SW 1271 (cell line): ENCODE results near the gene PMFBP1.

Source experiments
- DNase-seq, 2 experiments: peaks; one replicate each; lab custom pipeline; 2025; lab: John Stamatoyannopoulos, UW

PMFBP1 gene, protein sequence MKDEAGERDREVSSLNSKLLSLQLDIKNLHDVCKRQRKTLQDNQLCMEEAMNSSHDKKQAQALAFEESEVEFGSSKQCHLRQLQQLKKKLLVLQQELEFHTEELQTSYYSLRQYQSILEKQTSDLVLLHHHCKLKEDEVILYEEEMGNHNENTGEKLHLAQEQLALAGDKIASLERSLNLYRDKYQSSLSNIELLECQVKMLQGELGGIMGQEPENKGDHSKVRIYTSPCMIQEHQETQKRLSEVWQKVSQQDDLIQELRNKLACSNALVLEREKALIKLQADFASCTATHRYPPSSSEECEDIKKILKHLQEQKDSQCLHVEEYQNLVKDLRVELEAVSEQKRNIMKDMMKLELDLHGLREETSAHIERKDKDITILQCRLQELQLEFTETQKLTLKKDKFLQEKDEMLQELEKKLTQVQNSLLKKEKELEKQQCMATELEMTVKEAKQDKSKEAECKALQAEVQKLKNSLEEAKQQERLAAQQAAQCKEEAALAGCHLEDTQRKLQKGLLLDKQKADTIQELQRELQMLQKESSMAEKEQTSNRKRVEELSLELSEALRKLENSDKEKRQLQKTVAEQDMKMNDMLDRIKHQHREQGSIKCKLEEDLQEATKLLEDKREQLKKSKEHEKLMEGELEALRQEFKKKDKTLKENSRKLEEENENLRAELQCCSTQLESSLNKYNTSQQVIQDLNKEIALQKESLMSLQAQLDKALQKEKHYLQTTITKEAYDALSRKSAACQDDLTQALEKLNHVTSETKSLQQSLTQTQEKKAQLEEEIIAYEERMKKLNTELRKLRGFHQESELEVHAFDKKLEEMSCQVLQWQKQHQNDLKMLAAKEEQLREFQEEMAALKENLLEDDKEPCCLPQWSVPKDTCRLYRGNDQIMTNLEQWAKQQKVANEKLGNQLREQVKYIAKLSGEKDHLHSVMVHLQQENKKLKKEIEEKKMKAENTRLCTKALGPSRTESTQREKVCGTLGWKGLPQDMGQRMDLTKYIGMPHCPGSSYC

DNA sequence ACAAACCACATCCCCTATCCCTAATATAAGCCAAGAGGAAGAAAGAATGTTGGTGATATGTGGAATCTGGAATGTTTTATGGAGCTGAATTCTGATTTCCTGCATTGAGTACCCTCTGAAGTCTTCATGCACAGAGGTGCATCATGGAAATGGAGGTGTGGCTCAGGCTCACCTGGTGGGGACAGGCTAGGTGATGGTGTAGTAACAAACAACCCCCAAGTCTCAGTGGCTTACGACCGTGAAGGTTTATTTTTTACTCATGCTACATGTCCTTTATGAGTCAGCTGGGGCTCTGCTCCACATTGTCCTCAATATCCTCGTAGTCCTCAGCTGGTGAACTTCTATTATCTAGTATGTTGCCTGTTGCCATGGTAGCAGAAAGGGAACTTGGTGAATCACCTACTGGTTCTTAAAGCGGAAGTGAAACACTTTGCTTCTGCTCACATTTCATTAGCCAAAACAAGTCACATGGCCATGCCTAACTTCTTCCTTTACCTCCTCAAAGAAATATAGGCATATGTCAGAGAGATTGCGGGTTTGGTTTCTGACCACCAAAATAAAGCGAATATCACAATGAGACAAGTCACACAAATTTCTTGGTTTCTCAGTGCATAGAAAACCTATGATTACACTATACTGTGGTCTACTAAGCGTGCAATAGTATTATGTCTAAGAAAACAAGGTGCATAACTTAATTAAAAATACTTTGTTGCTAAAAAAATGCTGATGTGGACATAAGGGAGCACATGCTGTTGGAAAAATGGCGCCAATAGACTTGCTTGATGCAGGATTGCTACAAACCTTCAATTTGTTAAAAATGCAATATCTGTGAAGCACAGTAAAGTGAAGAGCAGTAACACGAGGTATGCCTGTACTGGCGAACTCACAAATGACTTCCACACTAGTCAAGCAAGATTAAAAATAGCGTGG lies at the start of gene PMFBP1:
Gene PMFBP1, minus strand, starts transcription at position 51 of the 930 bp plus-strand sequence. CDS start 947 bp downstream, outside the sequence.
- DNase-seq, result no peak

DNA sequence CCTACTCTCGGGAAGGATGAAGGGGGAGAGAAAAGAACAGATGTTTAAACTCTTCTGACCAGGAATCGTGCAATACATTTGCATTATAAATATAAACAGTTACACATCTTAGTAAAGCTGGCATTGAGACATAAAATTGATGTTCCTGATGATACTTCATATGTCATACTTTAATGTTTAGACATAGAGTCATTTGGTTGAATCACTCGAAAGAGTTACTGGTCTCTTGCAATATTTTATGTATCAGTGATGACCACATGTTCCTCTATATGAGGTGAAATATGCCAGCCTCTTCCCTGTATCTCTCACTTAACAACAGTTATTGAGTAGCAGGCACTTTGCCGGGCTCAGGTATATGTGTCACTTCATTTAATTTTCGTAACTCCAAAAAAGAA lies 49.7 kb upstream of the PMFBP1 start:
- DNase-seq, result no peak

DNA sequence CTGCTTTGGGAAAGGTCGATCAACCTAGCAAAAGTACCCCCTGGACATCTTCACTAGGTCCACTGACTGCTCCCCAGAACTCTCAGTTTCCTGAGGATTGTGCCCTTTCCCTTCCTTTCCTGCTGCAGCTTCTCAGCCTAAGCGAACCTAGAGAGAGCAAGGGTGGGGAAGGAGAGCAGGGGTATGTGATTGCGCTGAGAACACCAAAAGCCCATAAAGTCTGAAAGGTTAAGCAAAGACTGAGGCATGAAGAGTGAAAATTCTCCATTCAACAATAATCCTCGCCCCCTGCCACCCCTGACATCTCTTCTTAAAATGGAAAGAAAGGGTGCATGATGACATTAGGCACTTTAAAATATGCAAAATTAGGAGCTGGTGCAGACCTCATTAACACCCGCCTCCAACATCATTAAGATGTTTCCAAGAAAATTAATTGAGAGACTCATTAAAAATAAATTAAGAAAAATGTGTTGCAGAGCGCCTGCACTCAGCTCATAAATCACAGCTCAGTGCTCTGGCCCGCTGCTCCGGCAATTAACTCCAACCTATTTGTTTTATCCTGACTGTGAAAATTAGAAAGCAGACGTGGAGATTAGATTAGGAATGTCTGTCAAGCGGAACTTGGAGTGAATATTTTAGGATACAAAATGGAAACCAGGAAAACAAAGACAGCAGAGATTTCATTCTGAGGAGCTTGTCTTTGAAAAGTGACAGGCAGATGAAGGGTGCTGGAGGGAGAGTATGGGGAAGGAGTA lies 49.1 kb upstream of the PMFBP1 start:
- DNase-seq, result no peak

DNA sequence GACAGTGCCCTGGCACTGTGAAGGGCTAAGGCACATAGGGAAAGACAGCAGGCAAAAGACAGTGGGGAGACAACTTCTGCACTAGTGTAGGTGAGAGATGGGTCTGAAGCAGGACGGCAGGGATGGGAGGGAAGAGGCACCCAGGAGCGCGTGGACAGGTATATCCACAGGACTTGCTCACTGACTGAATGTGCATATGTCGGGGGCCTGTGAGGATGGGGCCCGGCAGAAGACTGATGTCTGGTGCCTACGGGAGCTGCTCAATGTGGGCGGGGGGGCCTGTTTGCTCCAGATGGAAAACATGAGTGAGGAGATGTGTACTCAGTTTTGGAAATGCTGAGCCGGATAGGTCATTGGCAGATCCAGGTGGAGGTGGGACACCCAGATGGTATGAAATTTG lies 47.3 kb upstream of the PMFBP1 start:
- DNase-seq, result no peak

DNA sequence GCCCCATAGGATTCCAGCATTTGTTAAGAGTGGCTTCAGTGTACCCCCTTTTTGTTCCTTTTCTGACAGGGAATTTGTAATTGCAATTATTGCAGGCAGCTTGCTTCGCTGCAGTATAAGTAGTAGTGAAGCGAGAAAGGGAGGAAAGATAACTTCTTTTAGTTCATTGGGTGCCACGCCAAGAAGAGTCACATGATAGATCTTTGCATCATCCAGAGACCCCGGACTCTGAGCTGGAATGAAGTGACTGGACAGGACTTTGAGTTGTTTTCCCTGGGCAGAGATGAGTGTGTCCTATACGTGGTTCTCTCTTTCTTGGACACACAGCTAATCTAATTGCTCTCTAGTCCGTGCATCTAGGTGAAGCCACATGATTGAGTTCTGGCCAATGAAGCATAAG lies 44.8 kb upstream of the PMFBP1 start:
- no peak for DNase-seq

DNA sequence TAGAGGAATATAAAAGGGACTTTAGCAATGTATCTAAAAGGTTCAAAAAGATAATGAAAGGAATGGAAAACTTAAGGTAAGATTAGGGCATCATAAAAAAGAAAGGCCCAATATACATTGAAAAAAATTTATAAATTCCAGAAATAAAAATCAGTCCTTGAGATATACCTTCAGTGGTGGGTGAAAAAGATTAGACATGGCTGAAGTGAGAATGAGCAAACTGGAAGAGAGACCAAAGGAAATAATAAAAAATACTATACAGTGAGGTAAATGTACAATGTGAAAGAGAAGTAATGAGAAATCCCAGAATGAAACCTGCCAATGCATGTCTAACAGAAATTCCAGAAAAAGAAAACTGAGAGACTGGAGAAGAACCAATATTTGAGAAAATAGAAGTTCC lies 42.9 kb upstream of the PMFBP1 start:
- DNase-seq, result no peak

DNA sequence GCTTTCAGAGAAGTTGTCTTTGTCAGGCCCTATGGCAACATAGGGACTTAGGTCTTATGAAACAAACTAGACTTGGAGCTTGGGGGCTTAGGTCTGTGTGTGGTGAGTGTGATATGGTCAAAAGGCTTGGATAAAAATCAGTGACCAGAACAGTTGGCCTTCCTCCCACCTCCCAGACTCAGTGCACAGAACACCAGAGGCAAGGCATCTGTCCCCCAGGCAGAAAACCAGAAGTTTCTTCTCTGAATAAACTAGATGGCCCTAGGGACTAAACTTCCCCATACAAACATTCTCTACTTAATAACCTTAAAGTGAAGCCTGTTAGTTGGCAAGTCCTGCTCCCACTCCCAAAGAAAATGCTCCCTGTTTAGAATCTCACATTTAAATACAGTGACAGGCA lies 39.2 kb upstream of the PMFBP1 start:
- DNase-seq, result no peak

DNA sequence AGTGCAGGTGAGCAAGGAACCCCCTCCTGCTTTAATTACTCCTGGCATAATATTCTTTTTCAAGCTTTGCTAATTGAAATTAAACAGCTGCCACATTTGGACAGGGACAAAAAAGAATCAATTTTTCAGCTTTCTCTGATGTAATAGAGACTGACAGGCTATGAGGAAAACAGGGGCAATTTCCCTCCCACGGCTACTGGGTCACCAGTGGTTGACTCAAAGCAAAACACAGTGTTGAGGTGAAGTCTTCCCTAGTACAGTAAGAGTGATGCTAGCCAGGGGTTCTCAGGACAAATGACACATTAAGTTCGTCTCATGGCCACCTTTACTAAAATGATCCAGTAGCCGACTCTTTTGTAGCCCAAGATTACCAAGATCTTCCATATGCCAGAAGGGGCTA lies 38.6 kb upstream of the PMFBP1 start:
- no peak for DNase-seq

DNA sequence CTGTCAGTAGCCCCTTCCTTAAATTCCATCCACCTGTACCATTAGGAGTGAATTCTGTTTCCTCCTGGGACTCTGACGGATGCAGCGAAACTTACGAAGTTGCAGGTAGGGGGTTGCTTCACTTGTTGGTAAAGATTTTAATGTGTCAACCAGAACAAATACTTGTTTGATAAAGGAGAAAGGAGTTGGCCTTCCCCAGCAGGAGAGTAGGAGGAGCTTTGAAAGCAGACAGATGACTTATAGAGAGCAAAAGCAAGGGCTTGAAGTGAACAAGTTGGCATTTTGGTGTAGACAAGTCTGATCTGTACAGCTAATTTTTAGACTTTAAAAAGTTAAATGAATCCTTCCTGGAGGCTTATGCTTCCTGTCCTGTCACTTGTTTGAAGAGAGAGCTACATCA lies 38.1 kb upstream of the PMFBP1 start:
- no peak for DNase-seq

DNA sequence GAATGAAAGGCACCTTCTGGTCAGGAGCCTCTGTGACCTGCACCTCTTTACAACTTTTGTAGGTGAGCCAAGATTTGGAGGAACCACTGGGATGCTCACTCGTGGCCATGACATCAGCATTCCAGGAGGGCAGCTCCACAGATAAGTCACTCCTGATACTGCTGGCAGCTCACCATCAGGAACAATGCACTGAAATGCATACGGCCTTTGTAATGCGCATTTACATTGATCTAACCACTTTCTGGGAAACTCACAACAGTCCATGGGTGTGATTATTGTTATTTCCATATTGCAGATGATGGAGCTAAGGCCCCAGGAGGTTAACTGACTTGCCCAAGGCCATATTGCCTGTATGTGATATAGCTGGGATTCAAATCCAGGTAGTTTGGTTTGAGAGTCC lies 34.3 kb upstream of the PMFBP1 start:
- no peak for DNase-seq

DNA sequence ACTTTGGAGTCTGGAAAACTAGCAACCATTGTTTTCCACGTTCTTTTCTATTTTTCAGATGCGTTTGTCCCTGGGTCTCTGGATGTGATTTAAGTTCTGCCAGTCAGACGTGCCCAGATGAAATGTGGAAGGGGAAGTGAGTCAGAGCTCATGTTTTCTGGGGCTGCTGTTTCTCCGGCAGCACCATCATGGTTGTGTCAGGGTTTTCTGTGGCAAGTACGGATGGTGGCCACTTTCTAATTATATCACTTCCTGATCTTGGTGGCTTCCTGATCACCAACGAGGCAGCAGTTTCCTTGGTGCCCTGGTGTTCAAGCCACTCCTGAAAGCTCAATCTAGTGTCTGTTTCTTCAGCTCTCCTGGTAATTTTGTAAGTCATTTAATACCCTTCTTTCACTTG lies 31.4 kb upstream of the PMFBP1 start:
- no peak for DNase-seq

DNA sequence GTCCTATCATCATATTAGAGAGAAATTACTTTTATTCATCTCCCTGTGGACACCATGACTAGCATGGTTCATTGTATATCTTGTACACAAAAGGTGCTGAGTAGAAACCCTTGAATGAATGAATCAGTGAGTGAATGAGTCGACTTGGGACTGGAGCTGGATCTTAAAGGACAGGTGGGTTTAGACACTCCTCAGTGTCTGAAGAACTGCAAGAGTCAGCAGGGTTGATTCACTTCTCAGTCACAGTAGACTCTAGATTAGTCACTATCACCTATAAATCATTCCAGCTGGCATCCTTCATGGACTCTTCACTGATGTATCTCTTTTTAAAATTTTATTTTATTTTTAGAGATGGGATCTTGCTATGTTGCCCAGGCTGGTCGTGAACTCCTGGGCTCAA lies 30.1 kb upstream of the PMFBP1 start:
- DNase-seq, result no peak

DNA sequence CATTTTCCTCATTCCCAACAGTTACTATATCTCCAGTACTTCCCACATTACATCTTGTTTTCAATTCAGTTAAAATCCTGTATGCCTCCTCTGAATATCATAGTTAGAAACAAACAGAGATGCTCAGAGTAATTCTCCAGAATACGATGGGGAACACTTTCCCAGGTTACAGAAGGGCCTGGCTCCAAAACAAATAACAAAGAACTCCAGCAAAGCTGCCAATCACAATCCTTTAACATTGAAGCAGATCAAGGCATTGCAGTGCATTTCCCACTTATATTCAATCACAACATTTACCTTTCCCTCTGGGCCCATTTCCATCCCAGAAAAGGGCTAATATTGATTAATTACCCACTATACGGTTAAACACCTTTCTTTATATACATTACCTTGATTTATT lies 29.4 kb upstream of the PMFBP1 start:
- no peak for DNase-seq

DNA sequence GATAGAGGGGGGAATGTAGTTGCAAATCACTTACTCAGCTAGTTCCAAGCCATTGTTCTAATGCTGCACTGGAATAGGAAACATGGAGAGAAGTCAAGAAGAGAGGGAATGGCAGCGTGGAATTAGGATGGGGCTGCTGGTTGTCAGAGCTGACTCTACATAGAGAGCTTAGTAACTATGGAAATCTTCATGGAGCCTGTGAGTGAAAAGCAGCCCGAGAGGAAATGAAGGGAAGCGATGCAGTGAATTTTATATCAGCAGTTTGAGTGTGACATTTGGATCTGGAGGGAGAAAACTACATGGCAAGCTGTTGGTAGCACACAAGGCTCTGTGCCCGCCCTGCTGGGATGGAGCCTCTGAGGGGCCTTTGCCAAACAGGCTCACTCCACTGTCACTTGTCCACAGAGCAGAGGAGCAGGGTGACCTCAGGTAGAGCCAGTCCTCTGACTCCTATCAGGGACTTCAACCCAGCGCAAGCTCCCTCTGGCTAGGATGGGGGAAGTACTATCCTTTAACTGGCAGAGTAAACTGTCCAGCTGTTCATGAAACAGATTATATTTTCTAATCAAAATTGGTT lies 27.9 kb upstream of the PMFBP1 start:
- DNase-seq, result no peak

DNA sequence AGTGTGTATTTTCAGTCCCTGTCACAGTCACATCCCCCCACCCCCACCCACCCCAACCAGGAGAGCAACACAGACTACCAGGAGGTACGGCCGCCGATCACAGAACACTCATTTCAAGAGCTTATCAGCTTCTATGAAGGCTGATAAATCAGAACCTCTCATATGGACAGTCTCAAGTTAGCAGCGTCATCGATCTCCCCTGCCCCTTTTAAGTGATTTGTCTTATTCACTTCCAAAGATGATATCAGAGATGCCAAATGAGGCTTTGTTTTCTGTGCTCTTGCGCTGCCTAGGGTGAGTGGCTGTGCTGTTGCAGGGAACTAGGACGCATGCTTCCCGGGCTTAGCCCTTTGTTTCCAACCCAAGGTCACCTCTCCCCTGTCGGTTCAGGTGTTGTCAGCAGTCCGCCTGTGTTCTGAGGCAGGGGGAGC lies 26.8 kb upstream of the PMFBP1 start:
- DNase-seq, result no peak

DNA sequence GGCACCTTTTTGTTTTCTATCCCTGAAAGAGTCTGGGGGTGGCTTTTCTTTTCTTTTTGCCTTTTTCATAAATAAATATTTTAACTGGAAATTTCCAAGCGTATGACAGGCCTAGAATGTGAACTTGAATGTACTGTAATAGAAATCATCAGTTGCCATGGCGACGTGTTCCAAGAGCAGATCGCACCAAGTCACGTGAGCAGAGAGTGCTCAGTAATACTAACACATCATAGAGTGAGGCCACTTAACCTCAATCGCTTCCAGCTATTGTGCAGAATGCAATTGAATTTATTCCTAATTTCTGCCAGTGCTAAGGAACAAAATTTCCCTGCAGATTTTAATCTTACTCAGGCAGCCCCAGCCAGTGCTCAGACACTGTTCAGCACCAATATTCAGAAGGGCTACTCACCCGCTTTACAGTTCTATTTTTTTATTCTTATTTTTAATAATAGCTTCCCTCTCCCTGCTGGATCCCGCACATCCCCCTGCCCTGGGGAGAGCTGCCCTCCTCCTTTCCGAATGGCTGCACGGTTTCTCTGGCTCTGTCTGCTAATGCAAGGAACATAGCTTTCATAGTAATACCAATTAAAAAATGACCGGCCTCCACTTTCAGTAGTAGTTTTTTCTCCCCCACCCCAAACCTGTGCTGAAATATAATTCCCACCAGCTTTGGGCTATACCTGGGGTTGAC lies 26.2 kb upstream of the PMFBP1 start:
- DNase-seq, result no peak

DNA sequence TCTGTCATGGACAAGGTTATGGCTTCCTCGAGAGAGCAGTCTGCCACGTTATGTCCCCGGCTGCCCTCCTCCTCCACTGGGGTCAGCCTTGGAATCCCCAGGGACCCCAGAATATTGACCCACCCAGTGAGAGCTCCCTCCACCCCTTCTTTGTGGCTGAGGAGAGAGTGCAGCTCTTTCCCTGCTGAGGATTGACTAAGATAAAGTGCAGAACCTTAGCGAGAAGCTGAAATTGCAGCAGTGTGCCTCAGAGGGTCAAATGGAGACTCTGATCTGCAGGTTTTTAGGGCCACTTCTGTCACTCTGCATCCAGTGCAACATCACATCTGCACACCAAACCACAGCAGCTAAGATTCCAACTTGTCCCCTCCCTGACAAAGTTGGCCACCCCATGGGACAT lies 25.6 kb upstream of the PMFBP1 start:
- no peak for DNase-seq

DNA sequence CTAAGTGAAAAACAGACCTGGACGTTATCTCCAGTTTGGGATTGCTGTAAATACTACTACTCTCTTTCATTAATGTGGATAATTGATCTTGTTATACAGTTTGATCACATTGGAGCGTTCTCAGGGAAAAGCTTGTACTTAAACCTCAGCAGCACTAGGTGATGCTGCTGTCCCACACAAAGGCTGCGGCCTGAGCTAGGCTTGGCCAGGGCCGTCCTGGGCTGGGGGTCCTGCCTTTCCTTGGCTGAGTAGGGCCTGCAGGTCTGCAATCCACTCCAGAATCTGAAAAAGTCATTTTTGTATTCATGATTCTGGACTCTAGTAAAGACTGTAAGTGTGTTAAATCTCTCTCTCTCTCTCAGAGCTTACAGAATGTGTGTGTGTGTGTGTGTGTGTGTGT lies 23.7 kb upstream of the PMFBP1 start:
- DNase-seq, result no peak

DNA sequence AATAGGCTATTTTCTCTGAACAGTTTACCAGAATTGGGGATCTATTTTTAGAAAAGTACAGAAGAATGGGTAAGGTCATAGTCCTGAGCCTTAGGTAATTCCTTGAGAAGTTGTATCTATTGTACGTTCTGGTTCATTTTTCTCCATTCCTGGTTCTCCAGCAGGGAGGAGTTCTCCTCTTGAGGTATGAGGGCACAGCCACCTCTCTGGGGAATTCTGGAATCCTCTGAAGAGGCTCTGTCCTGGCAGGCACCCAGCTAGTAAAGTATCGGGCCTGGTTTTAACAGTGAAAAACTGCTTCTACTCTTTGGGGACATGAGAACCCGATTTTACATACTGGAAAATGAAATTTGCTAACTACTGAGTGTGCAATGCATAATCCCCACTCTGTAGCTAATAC lies 19.6 kb upstream of the PMFBP1 start:
- no peak for DNase-seq

DNA sequence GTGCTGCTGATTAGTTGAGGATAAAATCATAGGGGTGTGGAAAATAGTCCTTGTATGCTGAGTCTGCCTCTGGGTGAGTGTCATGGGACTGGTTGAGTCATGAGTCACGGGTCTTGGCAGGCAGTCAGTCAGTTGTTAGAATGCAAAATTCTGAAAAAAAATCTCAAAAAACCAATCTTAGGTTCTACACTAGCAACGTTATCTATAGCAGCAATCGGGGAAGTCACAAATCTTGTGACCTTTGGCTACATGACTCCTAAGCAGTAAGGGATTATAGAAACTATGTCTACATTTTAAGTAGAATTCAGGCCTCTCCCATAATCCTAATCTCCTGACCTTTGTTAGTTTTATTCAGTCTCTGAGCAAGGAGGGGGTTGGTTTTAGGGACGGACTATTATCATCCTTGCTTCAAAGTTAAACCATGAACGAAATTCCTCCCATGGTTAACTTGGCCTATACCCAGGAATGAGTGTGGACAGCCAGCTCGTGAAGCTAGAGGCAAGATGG lies 18.0 kb upstream of the PMFBP1 start:
- DNase-seq, result no peak
